Fibroblast of peridontal ligament (primary cell): ENCODE measurements around the gene GPC2.

Experiments used
- DNase-seq: peaks from one replicate; pipeline ENCODE4 v3.0.0-alpha.2; 2010; ENCODE audit errors: extremely low read depth

GPC2 gene

GRCh38 chr7:100170101-100170897 is 6.9 kb downstream of the GPC2 start:
- DNase-seq = no peak

GRCh38 chr7:100169147-100169850 is 7.9 kb downstream of the GPC2 start:
- no peak for DNase-seq

- peak; percentile 31 for DNase-seq
Observed at GRCh38 chr7:100167912-100168323, 9.3 kb downstream of the GPC2 start.

- no peak for DNase-seq
Observed at GRCh38 chr7:100166970-100167911, 9.9 kb downstream of the GPC2 start.

- DNase-seq = no peak
Observed at GRCh38 chr7:100166317-100166940, 10.8 kb downstream of the GPC2 start.

- no peak for DNase-seq
Observed at GRCh38 chr7:100163871-100164270, 13.3 kb downstream of the GPC2 start.

- no peak for DNase-seq
Observed at GRCh38 chr7:100163006-100163531, 14.1 kb downstream of the GPC2 start.

- no peak for DNase-seq
Observed at GRCh38 chr7:100160067-100160466, 17.1 kb downstream of the GPC2 start.

GRCh38 chr7:100159099-100159623 is 18.0 kb downstream of the GPC2 start:
- no peak for DNase-seq

- DNase-seq = peak; percentile 67
Observed at GRCh38 chr7:100158229-100159098, 18.7 kb downstream of the GPC2 start, which contains the start of gene TRAPPC14. Gene TRAPPC14, minus strand, starts transcription at chr7:100158723. Its CDS starts 224 bp downstream, at chr7:100158499.

- peak; percentile 33 for DNase-seq
Observed at GRCh38 chr7:100157334-100158228, 19.6 kb downstream of the GPC2 start.

GRCh38 chr7:100157069-100157333 is 20.2 kb downstream of the GPC2 start:
- no peak for DNase-seq

- DNase-seq = no peak
Observed at GRCh38 chr7:100156331-100157068, 20.7 kb downstream of the GPC2 start.

- DNase-seq = no peak
Observed at GRCh38 chr7:100155553-100156317, 21.4 kb downstream of the GPC2 start.

GRCh38 chr7:100154651-100155491 is 22.3 kb downstream of the GPC2 start:
- no peak for DNase-seq

- no peak for DNase-seq
Observed at GRCh38 chr7:100153708-100154535, 23.3 kb downstream of the GPC2 start.
